Hematopoietic multipotent progenitor cell treated with erythropoietin and hydrocortisone succinate and interleukin-3 and kit ligand, for 8 days (in vitro differentiated cells): ENCODE data around the gene DGKE.

Source experiments
- DNase-seq: peaks from one replicate; pipeline ENCODE4 v3.0.0-alpha.2; 2015

Gene DGKE

GRCh38 chr17:56833809-56834379, at the start of gene DGKE, which contains the start of gene C17orf67:
Gene DGKE (plus strand): TSS chr17:56834151. CDS start chr17:56834796, 645 bp downstream.
Gene C17orf67 (minus strand): TSS chr17:56833920. CDS start chr17:56815810, 18,110 bp downstream.
- peak; percentile 93 for DNase-seq

DNA sequence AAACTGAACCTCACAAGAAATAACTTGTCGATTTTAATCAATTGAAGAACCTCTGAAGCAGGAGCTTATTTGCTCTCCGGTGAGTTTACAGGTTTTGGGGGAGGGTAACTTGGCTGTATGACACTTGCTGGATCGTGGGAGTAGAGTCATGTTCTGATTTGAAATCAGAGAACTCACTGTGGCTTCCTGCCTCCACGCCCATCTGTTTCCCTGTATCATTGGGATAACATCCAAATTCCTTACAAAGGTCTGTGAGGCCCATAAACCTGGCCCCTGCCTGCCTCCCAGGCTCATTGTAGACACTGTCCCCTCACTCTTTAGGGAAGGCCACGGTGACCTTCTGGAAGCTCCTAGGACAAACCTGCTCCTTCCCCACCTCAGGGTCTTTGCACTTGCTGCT, 48.5 kb upstream of the DGKE start:
- no peak for DNase-seq

GRCh38 chr17:56785997-56786680, 47.8 kb upstream of the DGKE start:
- no peak for DNase-seq

DNA sequence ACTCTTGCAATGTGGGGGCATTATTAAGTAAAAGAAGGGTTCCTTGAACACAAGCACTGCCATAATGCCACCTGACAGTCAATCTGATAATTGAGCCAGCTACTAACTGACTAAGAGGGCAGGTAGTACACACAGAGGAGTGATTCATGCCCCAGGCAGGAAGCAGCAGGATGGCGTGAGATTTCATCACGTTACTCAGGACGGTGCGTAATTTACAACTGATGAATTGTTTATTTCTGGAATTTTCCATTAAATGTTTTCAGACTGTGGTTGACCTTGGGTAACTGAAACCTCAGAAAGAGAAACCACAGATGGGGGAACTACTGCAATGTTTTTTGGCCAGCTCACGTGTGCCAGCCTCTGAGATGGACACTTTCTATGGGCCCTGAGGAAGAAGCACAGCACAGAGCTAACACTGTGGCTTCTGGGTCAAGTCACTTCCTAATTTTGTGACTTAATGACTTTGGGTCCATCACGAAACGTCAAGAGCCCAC, 46.9 kb upstream of the DGKE start:
- DNase-seq = peak; percentile 35

DNA sequence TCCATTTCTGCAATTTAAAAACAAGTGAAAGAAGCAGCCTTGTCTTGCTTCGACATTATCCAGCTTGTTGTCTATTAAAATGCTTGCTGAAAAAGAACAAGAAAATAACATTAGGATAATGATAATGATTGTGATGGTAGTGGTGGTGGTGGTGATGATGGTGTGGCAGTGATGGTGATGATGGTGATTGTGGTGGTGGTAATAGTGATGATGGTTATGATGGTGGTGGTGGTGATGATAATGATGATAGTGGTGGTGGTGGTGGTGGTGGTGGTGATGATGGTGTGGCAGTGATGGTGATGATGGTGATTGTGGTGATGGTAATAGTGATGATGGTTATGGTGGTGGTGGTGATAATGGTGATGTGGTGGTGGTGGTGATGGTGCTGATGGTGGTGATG, 41.7 kb upstream of the DGKE start:
- DNase-seq = no peak

GRCh38 chr17:56793531-56793930, 40.4 kb upstream of the DGKE start:
- no peak for DNase-seq

- no peak for DNase-seq
Measured at GRCh38 chr17:56793957-56794356, 40.0 kb upstream of the DGKE start.

- DNase-seq = no peak
Measured at GRCh38 chr17:56795221-56795865, 38.6 kb upstream of the DGKE start.

DNA sequence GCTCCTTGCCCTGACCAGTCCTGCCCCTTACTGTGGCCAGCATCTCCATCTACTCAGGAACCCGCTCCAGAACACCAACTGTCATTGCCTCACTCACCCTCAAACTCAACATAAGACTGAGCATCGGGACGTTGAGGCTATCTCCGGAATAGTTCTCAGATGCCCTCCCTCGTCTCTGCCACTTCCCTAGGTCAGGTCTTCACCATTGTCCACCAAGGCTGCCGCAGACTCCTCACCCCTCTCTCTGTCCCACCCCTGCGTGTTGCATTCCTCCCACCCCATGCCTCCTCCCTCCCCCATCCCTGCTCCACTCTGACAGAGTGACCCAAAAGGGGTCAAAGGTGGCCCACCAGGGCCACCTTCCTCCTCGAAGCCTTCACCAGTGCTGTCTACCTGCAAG, 37.4 kb upstream of the DGKE start:
- DNase-seq = no peak

DNA sequence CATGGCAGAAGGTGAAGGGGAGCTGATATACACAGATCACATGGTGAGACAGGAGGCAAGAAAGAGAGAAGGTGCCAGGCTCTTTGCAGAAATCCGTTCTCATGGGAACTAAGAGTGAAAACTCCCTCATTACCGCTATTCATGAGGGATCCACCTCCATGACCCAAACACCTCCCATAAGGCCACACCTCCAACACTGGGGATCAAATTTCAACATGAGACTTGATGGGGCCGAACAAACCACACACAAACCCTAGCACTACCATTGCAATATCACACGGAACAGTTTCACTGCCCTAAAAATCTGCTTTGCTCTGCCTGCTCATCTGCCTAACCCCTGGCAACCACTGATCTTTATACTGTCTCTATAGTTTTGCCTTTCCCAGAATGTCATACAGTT, 35.0 kb upstream of the DGKE start:
- no peak for DNase-seq

DNA sequence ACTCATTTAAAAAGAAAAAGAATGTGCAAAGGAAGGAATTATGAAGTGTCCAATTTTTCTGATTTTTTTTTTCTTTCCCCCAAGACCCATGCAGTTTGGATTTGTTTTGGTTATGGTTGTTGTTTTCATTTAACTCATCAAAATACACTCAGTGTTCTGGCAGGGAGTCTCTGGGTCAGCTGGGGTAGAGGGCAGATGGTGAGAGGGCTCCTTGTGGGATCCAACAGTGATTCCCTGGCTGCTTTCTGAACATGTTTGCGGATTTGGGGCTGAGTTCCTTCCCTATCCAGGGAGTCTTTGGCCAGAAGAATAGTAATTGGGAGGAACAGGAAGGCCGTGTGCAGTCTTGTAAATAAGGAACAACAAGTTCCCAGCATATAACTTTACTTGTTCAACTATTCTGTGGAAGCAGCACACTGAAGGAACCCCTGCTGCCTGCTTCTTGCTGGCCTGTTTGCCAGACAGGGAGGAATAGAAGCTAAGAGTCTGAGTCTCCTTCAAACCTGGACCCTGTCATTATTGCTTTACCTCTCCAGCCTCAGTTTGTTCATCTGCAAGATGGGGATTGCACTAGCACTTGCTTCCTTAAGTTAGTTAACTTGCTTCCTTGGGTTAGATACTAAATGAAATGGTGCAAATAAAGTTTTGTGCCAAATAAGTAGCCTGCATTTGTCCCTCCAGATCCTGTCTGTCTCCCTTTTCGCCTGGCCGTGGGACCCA, 32.3 kb upstream of the DGKE start:
- DNase-seq = no peak

DNA sequence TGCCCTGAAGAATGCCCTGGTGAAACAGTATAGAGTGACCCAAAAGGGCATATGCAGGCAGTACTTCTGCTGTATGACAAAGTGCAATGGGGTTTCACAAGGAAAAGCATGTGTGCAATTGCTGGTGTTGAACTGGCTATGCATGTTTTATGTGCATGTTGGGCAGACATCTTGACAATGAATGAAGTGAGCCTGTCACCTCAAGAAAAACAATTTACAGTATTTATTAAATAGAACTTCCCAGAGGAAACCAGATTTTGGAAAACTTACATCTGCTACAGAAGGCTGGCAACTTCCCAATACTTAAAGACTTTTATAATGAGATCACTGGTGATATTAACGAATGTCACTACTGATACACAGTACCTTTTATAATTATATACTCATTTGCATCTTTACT, 30.9 kb upstream of the DGKE start:
- no peak for DNase-seq

GRCh38 chr17:56804454-56804853, 29.5 kb upstream of the DGKE start:
- DNase-seq = no peak

- no peak for DNase-seq
Measured at GRCh38 chr17:56806949-56807348, 27.0 kb upstream of the DGKE start.

DNA sequence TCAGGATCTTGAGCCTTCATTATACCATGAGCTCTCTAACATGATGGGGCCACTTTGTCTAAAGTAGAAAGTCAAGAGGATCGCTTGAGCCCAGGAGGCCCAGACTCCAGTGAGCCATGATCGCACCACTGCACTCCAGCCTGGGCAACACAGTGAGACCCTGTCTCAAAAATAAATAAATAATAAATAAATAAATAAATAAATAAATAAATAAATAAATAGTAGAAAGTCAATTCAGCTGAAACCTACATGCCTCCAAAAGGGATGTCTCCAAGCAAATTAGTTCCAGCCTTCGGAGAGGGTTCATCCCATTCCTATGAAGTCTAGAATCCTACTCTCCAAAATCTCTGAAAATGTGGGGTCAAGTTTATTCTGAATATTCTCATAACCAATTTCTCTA, 26.2 kb upstream of the DGKE start:
- DNase-seq = no peak

GRCh38 chr17:56808503-56808902, 25.4 kb upstream of the DGKE start:
- DNase-seq = no peak

DNA sequence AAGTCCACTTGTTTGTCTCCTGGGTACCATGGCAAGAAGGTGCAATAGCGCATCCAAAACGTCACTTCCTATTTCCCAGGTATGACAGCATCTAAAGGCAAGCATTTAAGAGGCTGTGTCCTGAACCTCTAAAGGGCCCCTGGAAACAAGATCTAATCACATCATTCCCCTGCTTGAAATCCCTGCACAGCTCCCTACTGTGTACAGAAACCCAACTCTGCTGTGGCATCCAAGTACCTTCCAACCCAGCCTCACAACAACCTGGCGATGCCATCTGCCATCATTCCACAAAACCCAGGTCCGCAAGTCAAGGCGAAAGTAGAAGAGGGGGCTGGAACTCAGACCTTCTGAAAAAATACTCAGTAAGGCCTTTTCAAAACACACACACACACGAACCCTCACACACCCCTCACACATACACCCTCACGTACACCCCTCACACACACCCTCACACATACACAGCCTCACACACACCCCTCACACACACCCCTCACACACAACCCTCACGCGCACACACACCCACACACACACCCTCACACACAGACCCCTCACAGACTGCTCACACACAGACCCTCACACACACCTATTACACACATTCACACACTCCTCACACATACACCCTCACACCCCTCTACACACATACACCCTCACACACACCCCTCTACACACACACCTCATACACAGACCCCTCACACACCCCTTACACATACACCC, 24.7 kb upstream of the DGKE start:
- DNase-seq = no peak

DNA sequence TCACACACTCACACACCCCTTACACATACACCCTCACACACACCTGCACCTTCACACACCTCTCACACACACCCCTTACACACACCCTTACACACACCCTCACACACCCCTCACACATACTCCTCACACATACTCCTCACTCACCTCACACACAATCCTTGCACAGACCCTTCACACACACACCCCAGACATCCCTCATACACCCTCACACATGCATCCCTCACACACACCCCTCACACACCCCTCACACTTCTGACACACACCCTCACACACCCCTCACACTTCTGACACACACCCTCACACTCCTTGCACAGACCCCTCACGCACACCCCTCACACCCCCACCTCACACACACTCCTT, 24.2 kb upstream of the DGKE start:
- no peak for DNase-seq

DNA sequence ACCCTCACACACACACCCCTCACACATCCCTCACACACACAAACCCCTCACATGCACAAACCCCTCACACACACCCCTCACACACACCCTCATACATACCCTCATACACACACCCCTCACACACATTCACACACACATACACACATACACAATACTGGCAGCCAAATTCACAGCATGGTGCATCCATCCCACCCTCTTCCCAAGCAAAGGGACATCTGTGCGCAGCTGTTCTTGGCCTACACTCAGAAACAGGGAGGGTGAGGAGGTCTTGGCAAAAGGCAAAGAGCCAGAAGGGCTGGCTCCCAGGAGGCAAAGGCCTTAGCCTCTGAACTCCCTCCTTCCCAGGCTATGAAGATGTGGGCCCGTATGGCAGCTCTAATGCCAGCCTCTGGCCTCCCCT, 23.6 kb upstream of the DGKE start:
- no peak for DNase-seq

- no peak for DNase-seq
Measured at GRCh38 chr17:56810891-56811775, 22.8 kb upstream of the DGKE start.

- DNase-seq = no peak
Measured at GRCh38 chr17:56812901-56813388, 21.0 kb upstream of the DGKE start.

DNA sequence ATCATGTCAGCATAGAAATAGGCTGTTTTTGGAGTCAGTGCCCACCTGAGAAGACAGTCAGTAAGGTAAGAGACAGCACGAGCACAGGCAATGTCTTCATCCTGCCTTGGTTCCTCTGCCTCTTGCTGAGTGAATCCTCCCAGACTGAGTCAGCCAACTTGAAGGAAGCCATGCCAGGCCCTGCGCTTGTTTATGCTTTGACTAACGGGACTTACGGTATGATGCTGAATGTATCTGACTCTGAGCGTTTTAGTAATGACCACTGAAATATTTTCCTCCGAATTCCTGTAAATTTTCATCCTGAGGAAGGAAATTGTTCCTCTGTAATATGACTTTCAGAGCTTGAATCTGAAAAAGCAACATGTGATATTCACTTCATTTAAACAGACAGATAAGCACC, 18.2 kb upstream of the DGKE start:
- DNase-seq = no peak
